ENCODE data around the gene DDX54.

Gene DDX54

GRCh38 chr12:113185180-113186032 lies at the start of gene DDX54, which contains the start of gene RITA1:
TSS of gene DDX54 (minus strand) at chr12:113185478. CDS start at chr12:113185451, 27 bp downstream.
TSS of gene RITA1 (plus strand) at chr12:113185721. CDS start at chr12:113186747, 1,026 bp downstream.
- DNase-seq, result peak; percentile 81

GRCh38 chr12:113234483-113234882 lies 49.2 kb upstream of the DDX54 start:
- no peak for DNase-seq

GRCh38 chr12:113233967-113234366 lies 48.7 kb upstream of the DDX54 start:
- DNase-seq, result no peak

- peak; percentile 98 for DNase-seq
Measured at GRCh38 chr12:113232840-113233585, 47.7 kb upstream of the DDX54 start.

GRCh38 chr12:113232089-113232839 lies 47.0 kb upstream of the DDX54 start:
- DNase-seq, result no peak

GRCh38 chr12:113231235-113232088 lies 46.2 kb upstream of the DDX54 start:
- peak; percentile 47 for DNase-seq

- no peak for DNase-seq
Measured at GRCh38 chr12:113230315-113231234, 45.3 kb upstream of the DDX54 start.

GRCh38 chr12:113228394-113229028 lies 43.2 kb upstream of the DDX54 start:
- DNase-seq, result no peak

GRCh38 chr12:113227686-113228391 lies 42.6 kb upstream of the DDX54 start:
- no peak for DNase-seq

GRCh38 chr12:113226696-113227568 lies 41.7 kb upstream of the DDX54 start:
- no peak for DNase-seq

GRCh38 chr12:113224955-113225354 lies 39.7 kb upstream of the DDX54 start:
- no peak for DNase-seq

GRCh38 chr12:113222730-113223531 lies 37.7 kb upstream of the DDX54 start:
- DNase-seq, result peak; percentile 58

GRCh38 chr12:113221997-113222729 lies 36.9 kb upstream of the DDX54 start:
- peak; percentile 42 for DNase-seq

- peak; percentile 100 for DNase-seq
Measured at GRCh38 chr12:113221181-113221996, 36.1 kb upstream of the DDX54 start, which contains the start of gene TPCN1. TSS of gene TPCN1 (plus strand) at chr12:113221464. CDS start at chr12:113226853, 5,389 bp downstream.

- DNase-seq, result no peak
Measured at GRCh38 chr12:113220593-113221180, 35.4 kb upstream of the DDX54 start.

GRCh38 chr12:113216027-113216426 lies 30.7 kb upstream of the DDX54 start:
- DNase-seq, result no peak
